GM13977 (cell line): ENCODE results near the gene ARL15.

ENCODE experiments used
- DNase-seq: peaks from one replicate; pipeline ENCODE4 v3.0.0; 2012; ENCODE audit warnings: low spot score
- in situ Hi-C: fragments of 300-500 bp; cut with MboI; formaldehyde crosslinking; loops from one replicate; pipeline ENCODE4 v1.12.0; 2022; ENCODE audit warnings: low sequenced_read_pairs, low pct_unique_long_range_greater_than_20kb, mixed read lengths, inconsistent platforms; ENCODE audit not compliant: unreplicated experiment
- TF ChIP-seq, protein P1 (sequence below): IDR thresholded peaks from 2 replicates; pipeline ENCODE4 v1.5.1; 2012; ENCODE audit warnings: mild to moderate bottlenecking, control low read depth; ENCODE audit not compliant: insufficient read depth; ENCODE audit errors: extremely low read depth, missing control alignments

ARL15 gene

DNA sequence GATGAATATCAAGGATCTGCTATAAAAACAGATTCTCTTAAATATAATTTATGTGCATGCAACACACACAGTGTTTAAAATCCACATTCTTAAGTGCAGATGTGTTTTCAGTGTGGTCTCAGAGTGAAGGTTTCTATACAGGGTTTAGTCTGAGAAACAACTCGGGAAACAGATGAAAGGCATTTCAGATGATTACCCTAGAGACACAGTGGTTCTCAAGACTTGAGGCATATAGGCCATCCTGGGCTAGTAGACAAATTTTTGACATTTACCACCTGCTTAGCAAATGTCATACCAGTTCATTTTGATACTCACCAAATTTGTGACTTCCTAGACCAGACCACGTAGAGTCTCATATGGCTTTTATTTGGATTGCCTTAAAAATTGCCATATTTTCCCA lies 216.5 kb downstream of the ARL15 start:
- no peak for DNase-seq
- TF ChIP-seq, protein P1, sequence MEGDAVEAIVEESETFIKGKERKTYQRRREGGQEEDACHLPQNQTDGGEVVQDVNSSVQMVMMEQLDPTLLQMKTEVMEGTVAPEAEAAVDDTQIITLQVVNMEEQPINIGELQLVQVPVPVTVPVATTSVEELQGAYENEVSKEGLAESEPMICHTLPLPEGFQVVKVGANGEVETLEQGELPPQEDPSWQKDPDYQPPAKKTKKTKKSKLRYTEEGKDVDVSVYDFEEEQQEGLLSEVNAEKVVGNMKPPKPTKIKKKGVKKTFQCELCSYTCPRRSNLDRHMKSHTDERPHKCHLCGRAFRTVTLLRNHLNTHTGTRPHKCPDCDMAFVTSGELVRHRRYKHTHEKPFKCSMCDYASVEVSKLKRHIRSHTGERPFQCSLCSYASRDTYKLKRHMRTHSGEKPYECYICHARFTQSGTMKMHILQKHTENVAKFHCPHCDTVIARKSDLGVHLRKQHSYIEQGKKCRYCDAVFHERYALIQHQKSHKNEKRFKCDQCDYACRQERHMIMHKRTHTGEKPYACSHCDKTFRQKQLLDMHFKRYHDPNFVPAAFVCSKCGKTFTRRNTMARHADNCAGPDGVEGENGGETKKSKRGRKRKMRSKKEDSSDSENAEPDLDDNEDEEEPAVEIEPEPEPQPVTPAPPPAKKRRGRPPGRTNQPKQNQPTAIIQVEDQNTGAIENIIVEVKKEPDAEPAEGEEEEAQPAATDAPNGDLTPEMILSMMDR, result no peak

DNA sequence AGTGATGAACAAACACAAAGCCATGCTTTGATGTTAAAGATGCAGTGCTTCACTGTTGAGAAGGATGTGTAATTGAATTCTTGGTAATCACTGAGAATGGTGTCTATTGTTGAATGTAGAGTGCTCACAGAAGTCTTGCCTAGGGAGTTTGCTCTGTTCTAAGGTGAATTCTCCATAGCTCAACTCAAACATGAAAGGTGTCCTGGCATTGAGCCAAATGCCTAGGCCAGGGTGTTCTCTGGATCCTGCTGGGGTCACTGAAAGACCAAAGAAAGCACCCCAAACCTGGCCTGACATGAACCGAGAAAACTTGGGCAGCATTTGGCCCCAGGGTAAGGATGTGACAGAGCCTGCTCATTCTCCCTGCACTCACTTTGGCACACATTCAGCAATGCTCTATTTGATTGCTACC lies 217.3 kb downstream of the ARL15 start:
- in situ Hi-C loops, result no loop called here
- DNase-seq, result no peak
- TF ChIP-seq, protein P1, result no peak

More for the DNA sequence above, 216.5 kb downstream of the ARL15 start:
- in situ Hi-C loops, result no loop called here

DNA sequence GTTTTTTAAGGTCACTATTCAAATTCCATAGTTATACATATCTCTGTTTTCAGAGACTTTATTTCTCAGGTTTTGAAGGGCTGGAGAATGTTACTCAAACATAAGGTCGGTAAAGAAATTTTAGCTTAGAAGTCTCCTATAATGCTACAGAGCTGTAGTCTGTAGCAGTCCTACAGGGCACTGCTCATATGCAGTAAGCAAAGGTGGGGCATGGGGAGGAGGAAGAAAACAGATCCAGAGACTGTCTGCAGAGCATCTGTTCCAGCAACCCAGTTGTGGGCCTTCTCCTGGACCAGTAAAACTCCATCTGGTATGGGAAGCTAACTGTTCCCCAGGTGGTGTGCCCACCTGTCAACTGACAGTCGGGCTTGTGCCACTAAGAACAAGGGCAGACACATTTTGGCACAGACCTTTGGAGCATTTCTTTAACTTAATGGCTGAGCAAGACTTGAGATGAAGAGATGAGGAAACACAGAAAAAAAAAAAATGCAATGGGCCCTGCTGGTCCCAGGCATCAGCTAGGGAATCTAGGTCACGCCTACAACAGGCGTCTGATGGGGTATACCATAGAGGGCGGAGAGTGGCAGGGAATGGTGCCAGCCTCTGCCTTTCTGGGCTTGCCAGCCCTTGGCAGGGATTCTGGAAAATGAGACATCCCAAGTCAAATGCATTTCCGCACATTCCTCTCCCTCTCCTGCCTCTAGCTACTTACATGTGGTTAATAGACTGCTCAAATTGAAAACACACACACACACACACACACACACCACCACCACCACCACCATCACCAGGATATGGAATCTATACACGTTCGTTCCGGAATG lies 218.9 kb downstream of the ARL15 start:
- no peak for DNase-seq
- TF ChIP-seq, protein P1, result no peak
- in situ Hi-C loops, result no loop called here

DNA sequence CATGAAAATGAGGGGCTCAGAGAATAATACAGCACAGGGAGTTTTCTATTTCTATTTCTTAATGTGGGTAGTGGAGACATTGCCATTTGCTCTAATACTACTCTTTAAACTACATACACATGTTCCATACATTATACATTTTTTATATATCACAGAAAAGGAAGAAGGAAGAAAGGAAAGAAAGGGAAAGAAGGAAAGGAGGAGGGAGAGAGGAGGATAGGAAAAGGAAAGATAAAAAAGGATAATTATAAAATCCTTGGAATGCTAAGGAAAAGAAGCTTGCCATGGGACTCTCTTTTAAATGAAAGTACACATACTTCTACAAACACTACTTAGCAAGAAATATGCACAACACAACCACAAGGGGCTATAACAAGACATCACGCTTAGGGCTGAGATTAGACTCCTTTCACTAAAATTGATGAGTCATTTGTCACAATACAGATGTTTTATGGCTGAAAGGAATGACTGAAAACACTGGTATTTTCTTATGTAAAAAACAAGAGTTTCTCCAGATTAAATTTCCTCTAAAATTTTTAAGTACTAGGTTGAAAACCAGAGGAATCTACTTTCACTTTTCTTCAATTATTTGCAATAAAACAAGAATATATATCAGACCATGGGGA lies 219.8 kb downstream of the ARL15 start:
- in situ Hi-C loops, result no loop called here
- no peak for DNase-seq
- TF ChIP-seq, protein P1, result no peak

DNA sequence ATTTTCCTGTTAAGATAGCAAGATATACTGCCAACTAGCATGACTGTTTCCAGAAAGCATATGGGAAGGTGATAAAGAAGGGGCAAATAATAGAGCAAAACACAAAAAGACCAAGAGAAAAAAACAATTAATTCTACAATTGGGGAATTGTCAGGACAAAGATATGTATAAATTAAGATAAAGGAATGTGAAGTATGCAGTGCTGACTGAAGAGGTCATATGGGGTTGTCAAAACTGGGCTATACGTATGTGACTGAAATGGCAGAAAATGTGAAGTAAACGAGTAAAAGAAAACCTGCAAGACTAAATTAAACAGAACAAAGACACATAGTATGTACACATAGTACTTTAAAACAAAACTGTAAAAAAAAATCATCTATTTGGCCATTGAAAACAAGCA lies 222.3 kb downstream of the ARL15 start:
- TF ChIP-seq, protein P1, result no peak
- no peak for DNase-seq
- in situ Hi-C loops, result no loop called here

DNA sequence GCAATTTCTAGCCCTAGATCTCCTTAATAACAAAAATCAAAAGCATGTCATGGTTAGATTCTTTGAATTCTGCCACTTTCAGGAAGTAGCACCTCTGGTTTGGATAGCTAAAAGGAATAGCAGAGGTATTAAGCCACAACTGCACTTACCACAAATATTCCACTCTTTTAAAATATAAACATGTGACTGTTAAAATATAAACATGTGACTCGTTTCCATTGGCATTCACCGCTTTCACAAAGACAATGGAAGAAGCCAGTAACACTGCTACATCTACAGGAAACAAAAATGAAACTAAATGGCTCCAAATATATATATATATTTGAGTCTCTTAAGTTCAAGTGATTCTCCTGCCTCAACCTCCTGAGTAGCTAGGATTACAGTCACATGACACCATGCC lies 222.9 kb downstream of the ARL15 start:
- in situ Hi-C loops, result no loop called here
- DNase-seq, result no peak
- TF ChIP-seq, protein P1, result no peak
